CD4-positive, alpha-beta T cell treated with Interleukin-17A for 1 hour (primary cell): ENCODE results near the gene SEMA3D.

Experiments used
- DNase-seq: peaks from one replicate; pipeline ENCODE4 v3.0.0-alpha.2; 2020

SEMA3D gene

GRCh38 chr7:84975586-84976185, 211.2 kb downstream of the SEMA3D start:
- DNase-seq: no peak

GRCh38 chr7:84971360-84971759, 215.5 kb downstream of the SEMA3D start:
- DNase-seq: no peak

GRCh38 chr7:84970670-84971069, 216.2 kb downstream of the SEMA3D start:
- no peak for DNase-seq

- no peak for DNase-seq
These were observed 233.6 kb downstream of the SEMA3D start for GRCh38 chr7:84953234-84953633.

GRCh38 chr7:84950836-84951235, 236.0 kb downstream of the SEMA3D start:
- no peak for DNase-seq

- no peak for DNase-seq
These were observed 237.4 kb downstream of the SEMA3D start for GRCh38 chr7:84949501-84949900.

- no peak for DNase-seq
These were observed 237.8 kb downstream of the SEMA3D start for GRCh38 chr7:84949067-84949466.

GRCh38 chr7:84948634-84949033, 238.2 kb downstream of the SEMA3D start:
- DNase-seq: no peak

- no peak for DNase-seq
These were observed 240.3 kb downstream of the SEMA3D start for GRCh38 chr7:84946549-84946948.
